ENCODE data around the gene PLEKHA7. TPM values are rescaled to one million over a fixed set of nuclear protein-coding genes. Genes with fewer than 3 reads are reported as not detected.

The PLEKHA7 gene
- total and polyA plus RNA-seq, 2 of the 8 experiments (the other 6 are each of a cell fraction or from before 2014, with no cell fraction given): 11.4 to 25.6 TPM

DNA sequence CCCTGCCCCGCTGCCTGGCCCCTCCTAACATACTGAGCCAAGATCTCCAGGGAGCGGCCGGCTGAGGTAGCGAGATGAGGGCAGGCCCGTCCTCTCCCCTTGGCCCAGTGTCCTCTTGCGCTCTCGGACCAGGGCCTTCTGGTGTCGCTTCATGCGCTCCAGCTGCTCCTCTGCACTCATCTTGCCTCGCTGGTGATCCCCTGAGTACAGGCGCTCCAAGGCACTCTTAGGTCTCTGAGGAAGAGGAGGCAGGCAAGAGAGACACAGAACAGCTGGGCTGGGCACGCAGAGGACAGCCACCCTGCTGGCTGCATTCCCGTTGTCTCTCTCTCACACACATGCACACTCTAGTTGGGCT lies 225.2 kb downstream of the PLEKHA7 start:
- H3K4me2 ChIP-seq (ENCODE audit: insufficient read depth in 1 of 2, low read depth in 2 of 2, low read length in 2 of 2): no peak overlapping the region
- H4K91ac ChIP-seq (replicated peaks; ENCODE audit: insufficient read length, low read length): no peak overlapping the region
- H2BK15ac ChIP-seq (ENCODE audit: low read length): no peak overlapping the region
- DNase-seq (ENCODE audit: low read depth in 1 of 2, low spot score in 2 of 2) (no peak), FAIRE-seq (no peak)
- 86% methylated on average over 13 of the region's 13 CpGs; no CpG with 5 or more reads in 1 of the 2 experiments for WGBS, 2 experiments (ENCODE audit: extremely low coverage in 1 of 2, insufficient coverage in 1 of 2, insufficient read length in 1 of 2, insufficient replicate concordance in 2 of 2, low coverage in 1 of 2, low lambda C conversion rate in 2 of 2, missing lambda C conversion rate in 1 of 2)
- no peaks in the 10 kb centered on the region for H3K9me3 ChIP-seq (ENCODE audit: insufficient read depth in 2 of 2, low read depth in 1 of 2, low read length in 1 of 2)
- ChIA-PET POLR2A (ENCODE audit: partially characterized antibody) (interaction anchor here (0.9 kb wide), 1 partner anchor 212 kb away, joined by 3 read pairs; no protein-coding TSS in a partner anchor), CTCF (ENCODE audit: partially characterized antibody) (interaction anchor here (0.8 to 10.7 kb wide), 28 partner anchors 8 to 279 kb away, joined by 3 to 119 read pairs (median 6); no protein-coding TSS in a partner anchor)
- H3K9ac ChIP-seq (replicated peaks in 1 of 4; ENCODE audit: extremely low read depth in 1 of 4, low read depth in 3 of 4, low read length in 3 of 4): no peak overlapping the region
- no peak overlapping the region for H3K4ac ChIP-seq (replicated peaks; ENCODE audit: insufficient read length, low read depth, low read length)
- H2BK20ac ChIP-seq (ENCODE audit: low read length): no peak overlapping the region
- H3K18ac ChIP-seq (ENCODE audit: extremely low read depth, low read length): no peak overlapping the region
- H2AFZ ChIP-seq (ENCODE audit: low read length): no peak overlapping the region
- no peak overlapping the region for H3K4me3 ChIP-seq (ENCODE audit: extremely low read depth in 1 of 4, insufficient read depth in 2 of 4, low read depth in 3 of 4, low read length in 4 of 4)
- no peak overlapping the region for H3K14ac ChIP-seq (ENCODE audit: insufficient read length)
- H3K79me1 ChIP-seq (ENCODE audit: low read depth, low read length): no peaks in the 10 kb centered on the region
- no peak overlapping the region for H3K27ac ChIP-seq (ENCODE audit: low read depth, low read length)
- H3K36me3 ChIP-seq (ENCODE audit: control insufficient read depth in 2 of 4, insufficient read depth in 4 of 4, low read length in 3 of 4): peaks cover 0 to 11% (median 5%) of the 10 kb centered on the region in 4 experiments; a peak in 3 of 8 replicates
- H3K56ac ChIP-seq (replicated peaks; ENCODE audit: insufficient read length, low read depth, low read length): no peak overlapping the region
- no peaks in the 10 kb centered on the region for H3K4me1 ChIP-seq (replicated peaks in 1 of 4; ENCODE audit: control insufficient read depth in 3 of 4, insufficient read depth in 4 of 4, low read length in 3 of 4)
- TF ChIP-seq TAF7 (optimal IDR thresholded peaks at IDR 0.05; ENCODE audit: borderline replicate concordance, low read depth, low read length) (no peak), RNF2 (IDR thresholded peaks at IDR 0.05; ENCODE audit: borderline replicate concordance, low read depth, low read length, missing control alignments, poor library complexity, severe bottlenecking) (no peak), HDAC6 (IDR thresholded peaks at IDR 0.05; ENCODE audit: low read depth, low read length) (no peak), SUZ12 (IDR thresholded peaks at IDR 0.05; ENCODE audit: low read length) (no peak), SIN3A (conservative IDR thresholded peaks at IDR 0.05 in 1 of 2, IDR thresholded peaks at IDR 0.05 in 1 of 2; ENCODE audit: low read depth in 1 of 2, low read length in 2 of 2) (no peak), BACH1 (IDR thresholded peaks at IDR 0.05; ENCODE audit: low read length) (no peak), CHD1 (IDR thresholded peaks at IDR 0.05; ENCODE audit: low read depth, low read length) (no peak), CTBP2 (IDR thresholded peaks at IDR 0.05; ENCODE audit: borderline replicate concordance, insufficient read depth, insufficient read length, low read length) (no peak), PHF8 (conservative IDR thresholded peaks at IDR 0.05; ENCODE audit: low read depth, low read length) (no peak), SIX5 (IDR thresholded peaks at IDR 0.05; ENCODE audit: low read depth, low read length) (no peak)
- TF ChIP-seq, protein P1, sequence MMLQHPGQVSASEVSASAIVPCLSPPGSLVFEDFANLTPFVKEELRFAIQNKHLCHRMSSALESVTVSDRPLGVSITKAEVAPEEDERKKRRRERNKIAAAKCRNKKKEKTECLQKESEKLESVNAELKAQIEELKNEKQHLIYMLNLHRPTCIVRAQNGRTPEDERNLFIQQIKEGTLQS (IDR thresholded peaks at IDR 0.05; ENCODE audit: insufficient read depth, low read depth, low read length): no peak
- H2BK5ac ChIP-seq (ENCODE audit: low read depth, low read length): no peak overlapping the region; the same call in 1 of the 2 replicates
- H3K23ac ChIP-seq (ENCODE audit: insufficient read length): no peak overlapping the region
- H2BK12ac ChIP-seq (ENCODE audit: low read depth, low read length): no peak overlapping the region
- H3K27me3 ChIP-seq (replicated peaks in 1 of 4; ENCODE audit: control insufficient read depth in 3 of 4, extremely low read depth in 1 of 4, insufficient read depth in 3 of 4, low read length in 3 of 4): no peaks in the 10 kb centered on the region
- no peaks in the 10 kb centered on the region for H3K23me2 ChIP-seq (ENCODE audit: low read depth, low read length)
- H2BK120ac ChIP-seq (replicated peaks; ENCODE audit: low read depth, low read length): no peak overlapping the region
- no peak overlapping the region for H4K5ac ChIP-seq (ENCODE audit: insufficient read length, low read depth, low read length)
- H4K8ac ChIP-seq (ENCODE audit: extremely low read depth, insufficient read depth, low read length): no peak overlapping the region
- no peaks in the 10 kb centered on the region for H3K79me2 ChIP-seq (ENCODE audit: control insufficient read depth in 1 of 2, insufficient read depth in 2 of 2, low read length in 2 of 2)
- H4K20me1 ChIP-seq (replicated peaks in 1 of 2; ENCODE audit: control insufficient read depth in 1 of 2, insufficient read depth in 2 of 2, low read length in 2 of 2): peaks cover 4 to 5% of the 10 kb centered on the region in 2 experiments
- H2AK5ac ChIP-seq (ENCODE audit: low read depth, low read length): no peak overlapping the region
